ENCODE measurements around the gene HRK.

Gene HRK

DNA sequence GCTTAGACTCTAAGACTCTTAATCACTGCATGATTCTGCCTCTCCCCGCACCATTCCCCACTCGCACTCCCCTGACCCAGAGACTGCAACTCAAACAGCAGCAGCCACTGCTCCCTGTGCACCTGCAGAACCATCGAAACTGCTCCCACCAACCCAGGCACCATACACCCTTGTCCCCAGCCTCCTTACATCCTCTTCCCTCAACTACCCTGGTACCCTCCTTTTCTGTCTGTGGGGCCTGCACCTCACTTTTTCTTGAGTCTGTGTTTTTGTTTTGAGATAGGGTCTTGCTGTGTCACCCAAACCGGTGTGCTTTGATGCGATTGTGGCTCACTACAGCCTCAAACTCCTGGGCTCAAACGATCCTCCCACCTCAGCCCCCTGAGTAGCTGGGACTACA is 73.7 kb downstream of the HRK start:
- no peaks in the 10 kb centered on the region for H3K9me3 ChIP-seq (ENCODE audit: control insufficient read depth, insufficient read depth, low read length)
- H3K36me3 ChIP-seq (ENCODE audit: control insufficient read depth, insufficient read depth, low read length): peaks cover 3% of the 10 kb centered on the region
- H3K27me3 ChIP-seq (ENCODE audit: control insufficient read depth, insufficient read depth, low read length): no peaks in the 10 kb centered on the region
- H3K9ac ChIP-seq (ENCODE audit: low read depth, low read length): no peak overlapping the region
- no peaks in the 10 kb centered on the region for H3K4me1 ChIP-seq (ENCODE audit: control insufficient read depth, insufficient read depth, low read length)
- no peak overlapping the region for H3K4me3 ChIP-seq (ENCODE audit: low read depth, low read length)

DNA sequence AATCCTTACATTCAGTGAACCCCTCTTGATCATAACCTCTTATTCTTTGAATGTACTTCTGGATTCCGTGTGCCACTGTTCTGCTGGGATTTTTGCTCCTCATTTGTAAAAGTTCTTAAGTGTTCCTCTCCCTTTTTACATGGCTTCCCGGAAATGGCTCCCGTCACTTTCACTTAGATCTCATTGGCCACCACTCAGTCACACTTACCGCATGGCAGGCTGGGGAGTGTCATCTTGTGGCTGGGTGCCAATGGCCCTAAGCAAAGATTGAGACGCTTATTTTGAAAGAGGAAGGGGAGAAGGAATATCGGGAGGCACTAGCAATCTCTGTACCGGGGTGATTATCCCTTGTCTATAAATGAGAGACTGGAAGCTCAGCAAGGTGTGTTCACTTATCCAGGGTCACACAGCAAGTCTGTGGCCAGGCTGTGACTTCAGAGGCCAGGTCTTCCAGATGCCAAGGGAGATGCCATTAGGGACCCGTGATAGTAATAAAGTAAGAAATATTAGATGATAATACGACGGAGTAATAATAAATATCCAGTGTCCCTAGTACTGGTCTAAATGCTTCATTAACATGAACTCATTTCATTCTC is 74.3 kb downstream of the HRK start:
- no peak overlapping the region for H3K9ac ChIP-seq (ENCODE audit: low read depth, low read length)
- H3K36me3 ChIP-seq (ENCODE audit: control insufficient read depth, insufficient read depth, low read length): peaks cover 3% of the 10 kb centered on the region
- no peaks in the 10 kb centered on the region for H3K9me3 ChIP-seq (ENCODE audit: control insufficient read depth, insufficient read depth, low read length)
- no peak overlapping the region for H3K4me3 ChIP-seq (ENCODE audit: low read depth, low read length)
- no peaks in the 10 kb centered on the region for H3K4me1 ChIP-seq (ENCODE audit: control insufficient read depth, insufficient read depth, low read length)
- H3K27me3 ChIP-seq (ENCODE audit: control insufficient read depth, insufficient read depth, low read length): no peaks in the 10 kb centered on the region

Data from iPS-15b (cell line).